ENCODE results near the gene HOXA4.

The HOXA4 gene

GRCh38 chr7:27169658-27170425 is 39.3 kb upstream of the HOXA4 start:
- peak in 1 of 3 donors; percentile 49 for DNase-seq

- DNase-seq: peak in 1 of 3 donors; percentile 50
Observed at GRCh38 chr7:27168265-27168947, 37.8 kb upstream of the HOXA4 start.

GRCh38 chr7:27167916-27168264 is 37.3 kb upstream of the HOXA4 start:
- DNase-seq: peak in 1 of 3 donors; percentile 2

- DNase-seq: peak in 1 of 3 donors; percentile 50
Observed at GRCh38 chr7:27166531-27167505, 36.3 kb upstream of the HOXA4 start.

GRCh38 chr7:27165996-27166530 is 35.5 kb upstream of the HOXA4 start:
- DNase-seq: peak in 1 of 3 donors; percentile 32

GRCh38 chr7:27165089-27165995 is 34.8 kb upstream of the HOXA4 start, which contains the start of gene HOXA9:
HOXA9 (minus strand) TSS chr7:27165537; CDS start chr7:27165457, 80 bp downstream.
- peak; percentile 88 to 90 (median 89) for DNase-seq

- peak in 2 of 3 donors; percentile 41 to 64 for DNase-seq
Observed at GRCh38 chr7:27164367-27165088, 34.0 kb upstream of the HOXA4 start.

GRCh38 chr7:27164045-27164366 is 33.4 kb upstream of the HOXA4 start:
- no peak for DNase-seq

- DNase-seq: peak in 1 of 3 donors; percentile 1
Observed at GRCh38 chr7:27163288-27164044, 32.9 kb upstream of the HOXA4 start.

- no peak for DNase-seq
Observed at GRCh38 chr7:27162561-27163287, 32.2 kb upstream of the HOXA4 start.

- DNase-seq: no peak
Observed at GRCh38 chr7:27161721-27162560, 31.4 kb upstream of the HOXA4 start.

- peak; percentile 71 to 82 (median 76) for DNase-seq
Observed at GRCh38 chr7:27161214-27161720, 30.7 kb upstream of the HOXA4 start.

GRCh38 chr7:27160546-27161213 is 30.1 kb upstream of the HOXA4 start:
- DNase-seq: peak; percentile 86 to 93 (median 92)

GRCh38 chr7:27160145-27160545 is 29.6 kb upstream of the HOXA4 start:
- no peak for DNase-seq

GRCh38 chr7:27159266-27160144 is 28.9 kb upstream of the HOXA4 start:
- DNase-seq: no peak

- no peak for DNase-seq
Observed at GRCh38 chr7:27158436-27159265, 28.1 kb upstream of the HOXA4 start.
